HG03520 (cell line): Measurements from ENCODE around the gene SLC35A2.

Source experiments
- ATAC-seq: cut with Tn5 transposase; IDR thresholded peaks from one replicate; pipeline ENCODE4 v1.9.1; 2021; ENCODE audit warnings: mild to moderate bottlenecking, moderate library complexity; ENCODE audit not compliant: unreplicated experiment

The SLC35A2 gene

GRCh38 chrX:48911412-48912182 lies at the start of gene SLC35A2:
TSS of gene SLC35A2 (minus strand) at chrX:48911646. CDS start at chrX:48911636, 10 bp downstream.
- ATAC-seq: peak; percentile 45

- no peak for ATAC-seq
Measured at GRCh38 chrX:48960291-48960690, 48.8 kb upstream of the SLC35A2 start.

- no peak for ATAC-seq
Measured at GRCh38 chrX:48958635-48959094, 47.2 kb upstream of the SLC35A2 start.

GRCh38 chrX:48957827-48958634 lies 46.6 kb upstream of the SLC35A2 start:
- peak; percentile 79 for ATAC-seq

GRCh38 chrX:48957477-48957826 lies 46.0 kb upstream of the SLC35A2 start, which contains the start of gene OTUD5:
TSS of gene OTUD5 (minus strand) at chrX:48957607. CDS start at chrX:48957570, 37 bp downstream.
- peak; percentile 22 for ATAC-seq

GRCh38 chrX:48956728-48957414 lies 45.4 kb upstream of the SLC35A2 start:
- ATAC-seq: peak; percentile 4

- ATAC-seq: no peak
Measured at GRCh38 chrX:48948589-48948988, 37.1 kb upstream of the SLC35A2 start.

- no peak for ATAC-seq
Measured at GRCh38 chrX:48945517-48946348, 34.3 kb upstream of the SLC35A2 start.

GRCh38 chrX:48942895-48943294 lies 31.4 kb upstream of the SLC35A2 start:
- ATAC-seq: no peak

GRCh38 chrX:48940404-48940955 lies 29.0 kb upstream of the SLC35A2 start:
- no peak for ATAC-seq

- ATAC-seq: no peak
Measured at GRCh38 chrX:48939524-48940228, 28.2 kb upstream of the SLC35A2 start.

- ATAC-seq: peak; percentile 56
Measured at GRCh38 chrX:48938721-48939425, 27.4 kb upstream of the SLC35A2 start.

- peak; percentile 68 for ATAC-seq
Measured at GRCh38 chrX:48937054-48937907, 25.8 kb upstream of the SLC35A2 start.

- ATAC-seq: no peak
Measured at GRCh38 chrX:48936429-48937053, 25.1 kb upstream of the SLC35A2 start.

GRCh38 chrX:48935301-48935670 lies 23.8 kb upstream of the SLC35A2 start:
- no peak for ATAC-seq

GRCh38 chrX:48934581-48935300 lies 23.3 kb upstream of the SLC35A2 start:
- no peak for ATAC-seq

- ATAC-seq: no peak
Measured at GRCh38 chrX:48933757-48934156, 22.3 kb upstream of the SLC35A2 start.
